Vagina (tissue), 2 donors: ENCODE measurements around the gene LCP1. TPM values are rescaled to one million over a fixed set of nuclear protein-coding genes. Genes with fewer than 3 reads are reported as not detected.

Experiments used
- DNase-seq, 2 donors: peaks; one replicate each; pipeline ENCODE4 v3.0.0-alpha.2; 2017; ENCODE audit errors: extremely low spot score in 2 of 2
- H3K27ac ChIP-seq: fragments of 200-600 bp; sonication (generic); one replicate; pipeline ENCODE4 v1.5.1; 2019
- H3K27me3 ChIP-seq: fragments of 200-600 bp; sonication (generic); one replicate; pipeline ENCODE4 v1.5.1; 2019
- H3K36me3 ChIP-seq, 2 donors: fragments of 200-600 bp; sonication (generic); one replicate each; pipeline ENCODE4 v1.5.1; 2017 to 2019
- H3K4me1 ChIP-seq: fragments of 200-600 bp; sonication (generic); one replicate; pipeline ENCODE4 v1.5.1; 2019
- H3K4me3 ChIP-seq, 2 donors: fragments of 200-600 bp; sonication (generic); 1 replicate in 1 of 2; 2 replicates in 1 of 2; pipeline ENCODE4 v1.5.1; 2016 to 2019
- H3K9me3 ChIP-seq: fragments of 200-600 bp; sonication (generic); one replicate; pipeline ENCODE4 v1.5.1; 2019
- CTCF ChIP-seq, 3 experiments: fragments of 450-650 bp in 2 of 3; fragments of 200-600 bp in 1 of 3; sonication (generic) in 1 of 3; IDR thresholded peaks; one replicate each; pipeline ENCODE4 v1.5.1; 2017 to 2019; ENCODE audit warnings: antibody characterized with exemption in 3 of 3, mild to moderate bottlenecking in 2 of 3, moderate library complexity in 2 of 3
- POLR2A ChIP-seq, 2 donors: fragments of 450-650 bp; IDR thresholded peaks; one replicate each; pipeline ENCODE4 v1.6.1; 2017; ENCODE audit warnings: antibody characterized with exemption in 2 of 2, mild to moderate bottlenecking in 2 of 2, moderate library complexity in 2 of 2
- POLR2AphosphoS5 ChIP-seq, 2 donors: sonication (generic); formaldehyde crosslinking; IDR thresholded peaks; one replicate each; pipeline ENCODE4 v1.9.0; 2017; ENCODE audit warnings: antibody characterized with exemption in 2 of 2, mild to moderate bottlenecking in 2 of 2, low read depth in 1 of 2; ENCODE audit not compliant: insufficient read depth in 1 of 2
- intact Hi-C: fragments of 100-400 bp; cut with DNase I; formaldehyde crosslinking; loops from one replicate; pipeline ENCODE4 v1.15.1; 2023
- total RNA-seq: library from RNA; depleted of rRNA; stranded (reverse); fragments of >200 nt; gene quantifications from one replicate; pipeline ENCODE4 v1.2.3, GENCODE V29; 2016

The LCP1 gene
- total RNA-seq, 1 donor from 2014 or later = 30.9 TPM

GRCh38 chr13:46124967-46125933 is 56.7 kb downstream of the LCP1 start:
- Histone ChIP-seq H3K4me1 (no peaks in the 10 kb centered on the region), H3K4me3 (no peak overlapping the region), H3K27me3 (no peaks in the 10 kb centered on the region), H3K27ac (no peak overlapping the region), H3K9me3 (no peaks in the 10 kb centered on the region), H3K36me3 (no peaks in the 10 kb centered on the region)
- no peak for DNase-seq
- intact Hi-C loops = no loop called here
- TF ChIP-seq CTCF (IDR thresholded peaks at IDR 0.05) (no peak), POLR2A (IDR thresholded peaks at IDR 0.05) (no peak), POLR2AphosphoS5 (IDR thresholded peaks at IDR 0.05; ENCODE audit: insufficient read depth in 1 of 2, low read depth in 1 of 2) (no peak)

DNA sequence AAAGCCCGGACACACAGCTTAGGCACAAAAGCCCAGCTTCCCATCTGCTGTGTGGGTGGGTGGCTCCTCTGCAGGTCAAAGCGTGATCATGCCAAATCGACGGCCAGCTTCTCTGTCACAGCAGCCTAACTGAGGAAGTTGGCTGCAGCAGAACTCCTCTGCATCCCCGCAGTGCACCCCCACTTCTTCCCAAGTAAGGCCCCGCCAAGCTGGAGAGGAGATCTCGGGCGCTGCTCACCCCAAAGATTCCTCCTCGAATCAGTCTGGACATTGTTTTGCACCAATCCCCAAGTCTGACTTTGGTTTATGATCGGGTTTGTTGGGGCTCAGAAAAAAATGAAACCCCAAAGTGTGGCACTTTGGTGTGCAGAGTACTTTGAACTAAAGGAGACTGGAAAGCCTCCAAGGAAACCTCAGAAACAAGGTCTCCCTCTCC is 57.4 kb downstream of the LCP1 start:
- Histone ChIP-seq H3K27ac (no peak overlapping the region), H3K4me3 (no peak overlapping the region), H3K4me1 (no peaks in the 10 kb centered on the region), H3K9me3 (no peaks in the 10 kb centered on the region), H3K27me3 (no peaks in the 10 kb centered on the region), H3K36me3 (no peaks in the 10 kb centered on the region)
- no peak for DNase-seq
- TF ChIP-seq POLR2AphosphoS5 (IDR thresholded peaks at IDR 0.05; ENCODE audit: insufficient read depth in 1 of 2, low read depth in 1 of 2) (no peak), CTCF (IDR thresholded peaks at IDR 0.05) (no peak), POLR2A (IDR thresholded peaks at IDR 0.05) (no peak)
- intact Hi-C loops = no loop called here

GRCh38 chr13:46122304-46122703 is 59.7 kb downstream of the LCP1 start:
- intact Hi-C loops = no loop called here
- no peak for DNase-seq
- no peaks in the 10 kb centered on the region for H3K27me3 ChIP-seq
- H3K9me3 ChIP-seq = no peaks in the 10 kb centered on the region
- no peak for TF ChIP-seq CTCF (IDR thresholded peaks at IDR 0.05)
- no peak for TF ChIP-seq POLR2AphosphoS5 (IDR thresholded peaks at IDR 0.05; ENCODE audit: insufficient read depth in 1 of 2, low read depth in 1 of 2)
- no peak for TF ChIP-seq POLR2A (IDR thresholded peaks at IDR 0.05)
- no peak overlapping the region for H3K27ac ChIP-seq
- no peaks in the 10 kb centered on the region for H3K36me3 ChIP-seq
- no peaks in the 10 kb centered on the region for H3K4me1 ChIP-seq
- no peak overlapping the region for H3K4me3 ChIP-seq

DNA sequence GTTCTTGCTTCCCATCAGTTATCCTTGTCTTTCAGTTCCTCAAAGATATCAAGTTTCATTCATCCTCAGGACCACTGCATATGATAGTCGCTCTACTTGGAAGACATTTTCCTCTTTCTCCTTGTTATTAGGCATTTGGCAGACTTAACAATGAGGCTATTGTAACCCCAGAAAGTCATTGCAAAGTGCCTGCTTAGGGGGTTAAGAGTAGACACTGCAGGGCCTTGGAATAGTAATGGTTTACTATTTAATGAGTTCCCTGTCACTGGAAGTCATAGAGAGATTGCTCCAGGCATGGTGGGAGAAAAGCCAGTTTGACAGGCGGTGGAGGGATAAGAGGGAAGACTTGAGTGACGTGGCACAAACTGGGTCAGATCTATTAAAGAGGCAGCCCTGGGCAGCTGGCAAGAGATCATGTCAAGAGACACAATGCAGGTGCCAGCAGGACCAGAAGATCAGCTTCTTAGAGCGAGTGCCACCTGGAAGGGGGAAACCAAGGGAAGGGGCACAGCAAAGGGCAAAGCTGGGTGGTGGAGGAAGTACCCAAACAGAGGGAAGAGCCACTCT is 60.3 kb downstream of the LCP1 start:
- Histone ChIP-seq H3K9me3 (no peaks in the 10 kb centered on the region), H3K36me3 (no peaks in the 10 kb centered on the region), H3K4me3 (no peak overlapping the region), H3K4me1 (no peaks in the 10 kb centered on the region), H3K27ac (no peak overlapping the region), H3K27me3 (no peaks in the 10 kb centered on the region)
- intact Hi-C loops = no loop called here
- TF ChIP-seq CTCF (IDR thresholded peaks at IDR 0.05) (no peak), POLR2AphosphoS5 (IDR thresholded peaks at IDR 0.05; ENCODE audit: insufficient read depth in 1 of 2, low read depth in 1 of 2) (no peak), POLR2A (IDR thresholded peaks at IDR 0.05) (no peak)
- no peak for DNase-seq

GRCh38 chr13:46121033-46121432 is 60.9 kb downstream of the LCP1 start:
- no peaks in the 10 kb centered on the region for H3K36me3 ChIP-seq
- DNase-seq = no peak
- H3K27ac ChIP-seq = no peak overlapping the region
- no peaks in the 10 kb centered on the region for H3K4me1 ChIP-seq
- TF ChIP-seq POLR2AphosphoS5 (IDR thresholded peaks at IDR 0.05; ENCODE audit: insufficient read depth in 1 of 2, low read depth in 1 of 2) = no peak
- no peak for TF ChIP-seq CTCF (IDR thresholded peaks at IDR 0.05)
- no peak for TF ChIP-seq POLR2A (IDR thresholded peaks at IDR 0.05)
- H3K27me3 ChIP-seq = no peaks in the 10 kb centered on the region
- intact Hi-C loops = no loop called here
- no peak overlapping the region for H3K4me3 ChIP-seq
- H3K9me3 ChIP-seq = no peaks in the 10 kb centered on the region
